RWPE1 (cell line): Measurements from ENCODE around the gene HAVCR2.

Experiments
- CTCF ChIA-PET: fragments of 350-600 bp; sonication (Branson Sonifier 250); formaldehyde crosslinking; extraction: SDS; loops from one replicate; lab custom pipeline; 2021; lab: Yijun Ruan, JAX
- POLR2A ChIA-PET: fragments of 400-600 bp; formaldehyde crosslinking; extraction: SDS; loops from one replicate; lab custom pipeline; 2020; ENCODE audit warnings: antibody characterized with exemption; ENCODE audit not compliant: low non-redundant PET; lab: Yijun Ruan, JAX
- DNase-seq: peaks from one replicate; pipeline ENCODE4 v3.0.0; 2012; ENCODE audit warnings: low spot score
- H3K27ac ChIP-seq: fragments of 450-650 bp; 2 replicates; pipeline ENCODE4 v1.5.1; 2017
- TF ChIP-seq, protein P1 (sequence below): fragments of 450-650 bp; conservative IDR thresholded peaks from 2 replicates; pipeline ENCODE4 v1.5.1; 2017; ENCODE audit warnings: low read depth, mild to moderate bottlenecking

HAVCR2 gene

GRCh38 chr5:157106630-157107461 is 2.0 kb downstream of the HAVCR2 start:
- TF ChIP-seq, protein P1, sequence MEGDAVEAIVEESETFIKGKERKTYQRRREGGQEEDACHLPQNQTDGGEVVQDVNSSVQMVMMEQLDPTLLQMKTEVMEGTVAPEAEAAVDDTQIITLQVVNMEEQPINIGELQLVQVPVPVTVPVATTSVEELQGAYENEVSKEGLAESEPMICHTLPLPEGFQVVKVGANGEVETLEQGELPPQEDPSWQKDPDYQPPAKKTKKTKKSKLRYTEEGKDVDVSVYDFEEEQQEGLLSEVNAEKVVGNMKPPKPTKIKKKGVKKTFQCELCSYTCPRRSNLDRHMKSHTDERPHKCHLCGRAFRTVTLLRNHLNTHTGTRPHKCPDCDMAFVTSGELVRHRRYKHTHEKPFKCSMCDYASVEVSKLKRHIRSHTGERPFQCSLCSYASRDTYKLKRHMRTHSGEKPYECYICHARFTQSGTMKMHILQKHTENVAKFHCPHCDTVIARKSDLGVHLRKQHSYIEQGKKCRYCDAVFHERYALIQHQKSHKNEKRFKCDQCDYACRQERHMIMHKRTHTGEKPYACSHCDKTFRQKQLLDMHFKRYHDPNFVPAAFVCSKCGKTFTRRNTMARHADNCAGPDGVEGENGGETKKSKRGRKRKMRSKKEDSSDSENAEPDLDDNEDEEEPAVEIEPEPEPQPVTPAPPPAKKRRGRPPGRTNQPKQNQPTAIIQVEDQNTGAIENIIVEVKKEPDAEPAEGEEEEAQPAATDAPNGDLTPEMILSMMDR, result no peak
- H3K27ac ChIP-seq, result no peak overlapping the region
- ChIA-PET POLR2A (no interaction called here), CTCF (no interaction called here)
- DNase-seq, result no peak

- TF ChIP-seq, protein P1, result no peak
- ChIA-PET POLR2A (no interaction called here), CTCF (no interaction called here)
- H3K27ac ChIP-seq, result no peak overlapping the region
- DNase-seq, result no peak
Measured at GRCh38 chr5:157100140-157100679, 8.6 kb downstream of the HAVCR2 start.

DNA sequence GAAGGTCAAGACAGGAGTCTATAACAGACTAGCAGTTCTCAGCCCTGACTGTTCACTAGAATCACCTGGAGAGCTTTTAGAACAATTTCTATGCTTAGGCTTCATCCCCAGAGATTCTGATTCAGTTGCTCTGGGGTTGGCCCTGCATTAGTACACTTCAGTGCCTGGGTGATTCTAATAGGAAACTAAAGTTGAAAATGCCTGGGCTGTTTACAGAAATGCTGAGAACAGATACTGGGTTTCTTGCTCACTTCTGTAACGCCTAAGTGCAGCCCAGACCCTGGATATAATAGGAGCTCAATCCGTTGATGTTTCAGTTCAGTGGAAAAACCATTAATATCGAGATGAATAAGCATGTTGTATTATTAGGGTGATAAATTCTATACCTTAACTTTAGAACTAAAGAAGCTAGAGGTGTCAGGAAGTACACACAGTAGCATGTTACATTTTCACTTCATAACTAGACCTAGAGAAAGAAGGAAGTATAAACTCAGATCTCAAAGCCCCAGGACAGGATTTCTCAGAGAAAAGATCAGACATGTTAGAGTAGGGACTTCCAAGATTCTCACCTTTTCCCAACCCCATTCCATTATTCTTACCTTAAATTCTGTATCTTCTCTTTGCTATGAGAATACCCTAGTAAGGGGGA is 20.4 kb downstream of the HAVCR2 start:
- H3K27ac ChIP-seq, result no peak overlapping the region
- DNase-seq, result no peak
- POLR2A ChIA-PET, result no interaction called here
- CTCF ChIA-PET, result no interaction called here
- TF ChIP-seq, protein P1, result no peak

DNA sequence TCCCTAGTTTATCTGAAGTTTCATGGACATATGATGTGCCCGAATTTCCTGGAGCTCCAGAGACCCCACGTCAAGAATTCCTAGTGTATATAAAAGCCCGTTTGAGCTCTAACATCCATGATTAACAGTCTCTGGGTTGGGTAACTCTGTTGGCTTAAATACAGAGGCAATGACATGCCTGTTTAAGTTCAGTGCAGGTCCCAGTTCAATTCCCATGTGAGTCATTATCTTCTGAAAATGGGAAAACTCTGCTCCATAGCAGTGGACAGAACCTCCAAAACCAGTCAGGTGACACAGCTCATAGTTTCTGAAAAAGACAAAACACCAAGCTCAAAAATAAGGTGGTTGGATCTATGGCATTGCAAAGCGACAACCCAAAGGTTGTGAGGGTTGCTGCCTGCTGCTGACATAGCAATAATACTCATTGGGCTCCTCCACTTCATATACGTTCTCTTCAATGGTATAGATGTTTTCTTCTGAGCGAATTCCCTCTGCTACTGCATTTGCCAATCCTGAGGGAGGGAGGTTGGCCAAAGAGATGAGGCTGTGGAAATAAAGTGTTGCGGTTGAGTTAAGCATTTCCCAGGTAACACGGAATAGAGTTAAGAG is 22.0 kb downstream of the HAVCR2 start:
- no peak for DNase-seq
- CTCF ChIA-PET, result interaction anchor here (0.6 kb wide), 1 partner anchor 42 kb away, joined by 3 read pairs; no protein-coding TSS in a partner anchor
- POLR2A ChIA-PET, result no interaction called here

DNA sequence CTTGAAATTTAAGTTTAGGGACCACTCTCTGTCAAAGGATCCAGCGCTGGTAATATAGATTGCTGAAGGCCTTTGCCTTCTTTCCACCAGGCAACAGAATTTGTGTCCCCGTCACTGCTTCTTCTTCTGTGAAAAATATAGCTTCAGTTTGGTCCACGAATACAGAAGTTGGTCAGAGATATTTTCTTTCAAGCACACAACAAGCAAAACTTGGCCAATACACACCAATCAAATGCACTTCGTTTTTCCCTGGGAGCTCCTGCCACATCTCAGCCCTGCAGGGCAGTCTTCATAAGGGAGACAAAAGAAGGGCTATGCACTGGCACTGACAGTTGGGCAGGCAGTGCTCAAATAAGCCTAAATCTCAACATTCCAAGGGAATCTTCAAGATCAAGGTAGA is 22.9 kb downstream of the HAVCR2 start:
- POLR2A ChIA-PET, result no interaction called here
- TF ChIP-seq, protein P1, result no peak
- CTCF ChIA-PET, result interaction anchor here (0.6 kb wide), 1 partner anchor 43 kb away, joined by 3 read pairs; no protein-coding TSS in a partner anchor
- DNase-seq, result no peak
- H3K27ac ChIP-seq, result no peak overlapping the region

More for the DNA sequence above, 22.0 kb downstream of the HAVCR2 start:
- H3K27ac ChIP-seq, result no peak overlapping the region
- TF ChIP-seq, protein P1, result no peak

DNA sequence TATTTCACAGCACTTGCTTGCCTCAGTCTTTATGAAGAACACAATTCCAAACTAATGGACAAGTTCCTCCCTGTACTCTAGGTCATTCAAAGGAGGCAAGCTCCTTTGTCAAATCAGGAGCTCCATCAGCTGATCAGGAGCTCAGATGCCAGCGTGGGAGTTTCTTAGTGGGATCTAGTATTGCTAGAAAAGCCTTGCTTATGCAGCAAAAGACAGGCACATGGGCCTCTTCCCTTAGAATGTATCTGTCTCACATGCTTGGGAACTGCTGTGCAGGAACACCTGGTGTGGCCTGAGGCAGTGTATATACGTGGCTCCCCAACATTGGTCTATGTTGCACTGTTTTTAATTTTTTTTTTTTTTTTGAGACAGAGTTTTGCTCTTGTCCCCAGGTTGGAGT is 28.6 kb downstream of the HAVCR2 start:
- CTCF ChIA-PET, result no interaction called here

More for the DNA sequence above, 28.6 kb downstream of the HAVCR2 start:
- TF ChIP-seq, protein P1, result no peak
- POLR2A ChIA-PET, result no interaction called here
- DNase-seq, result no peak
- no peak overlapping the region for H3K27ac ChIP-seq
